PC-9 (cell line): Measurements from ENCODE around the gene GALNT2. TPM values are rescaled to one million over a fixed set of nuclear protein-coding genes. Genes with fewer than 3 reads are reported as not detected.

Source experiments
- BruUV-seq: library from RNA; stranded (reverse); fragments of 400-500 nt; replicated peaks from 2 replicates; lab custom pipeline; 2021; lab: Mats Ljungman, UMichigan
- CTCF ChIA-PET: fragments of 300-600 bp; sonication (Branson Sonifier 250); formaldehyde crosslinking; loops from one replicate; lab custom pipeline; 2022; ENCODE audit warnings: antibody characterized with exemption; lab: Charles Lee
- POLR2A ChIA-PET: fragments of 300-600 bp; sonication (Branson Sonifier 250); formaldehyde crosslinking; loops from one replicate; lab custom pipeline; 2022; ENCODE audit warnings: antibody characterized with exemption; ENCODE audit not compliant: unreplicated experiment; lab: Charles Lee
- DNase-seq, 2 experiments: peaks; one replicate each; pipeline versions ENCODE4 v3.0.0 to v3.0.0-alpha.2; 2015 to 2022; ENCODE audit warnings: mixed read lengths in 1 of 2
- H2AFZ ChIP-seq: fragments of 200-600 bp; sonication (generic); 2 replicates; pipeline ENCODE4 v1.8.1; 2017; ENCODE audit warnings: antibody characterized with exemption
- H3F3A ChIP-seq: fragments of 200-600 bp; sonication (generic); 2 replicates; pipeline ENCODE4 v1.8.1; 2017; ENCODE audit warnings: antibody characterized with exemption, mild to moderate bottlenecking, low read depth; ENCODE audit not compliant: insufficient read depth
- H3K27ac ChIP-seq: fragments of 200-600 bp; sonication (generic); 2 replicates; pipeline ENCODE4 v1.6.1; 2016; ENCODE audit warnings: mixed run types
- H3K27me3 ChIP-seq: fragments of 200-600 bp; sonication (generic); 2 replicates; pipeline ENCODE4 v1.6.1; 2016; ENCODE audit warnings: low read depth, mixed run types; ENCODE audit not compliant: insufficient read depth
- H3K36me3 ChIP-seq: fragments of 200-600 bp; sonication (generic); 2 replicates; pipeline ENCODE4 v1.6.1; 2016; ENCODE audit warnings: low read depth, mixed run types
- H3K4me1 ChIP-seq: fragments of 200-600 bp; sonication (generic); replicated peaks from 2 replicates; pipeline ENCODE4 v1.6.1; 2016; ENCODE audit warnings: mixed run types; ENCODE audit not compliant: insufficient read depth
- H3K4me2 ChIP-seq: fragments of 200-600 bp; sonication (generic); 2 replicates; pipeline ENCODE4 v1.6.1; 2017; ENCODE audit warnings: mixed run types
- H3K4me3 ChIP-seq: fragments of 200-600 bp; sonication (generic); 2 replicates; pipeline ENCODE4 v1.6.1; 2016; ENCODE audit warnings: mixed run types
- H3K79me2 ChIP-seq: fragments of 200-600 bp; sonication (generic); 2 replicates; pipeline ENCODE4 v1.6.1; 2017; ENCODE audit warnings: low read depth, mixed run types
- H3K9me2 ChIP-seq: fragments of 200-600 bp; sonication (generic); 2 replicates; pipeline ENCODE4 v1.8.1; 2017; ENCODE audit warnings: mild to moderate bottlenecking; ENCODE audit not compliant: insufficient read depth
- H3K9me3 ChIP-seq: fragments of 200-600 bp; sonication (generic); 2 replicates; pipeline ENCODE4 v1.8.1; 2016; ENCODE audit warnings: low read depth; ENCODE audit not compliant: insufficient read depth
- H4K20me1 ChIP-seq: fragments of 200-600 bp; sonication (generic); 2 replicates; pipeline ENCODE4 v1.8.1; 2017; ENCODE audit not compliant: insufficient read depth
- EZH2 ChIP-seq: fragments of 200-600 bp; sonication (generic); IDR thresholded peaks from 2 replicates; pipeline ENCODE4 v1.8.0; 2017; ENCODE audit warnings: antibody characterized with exemption, low read depth
- intact Hi-C: fragments of 100-400 bp; cut with micrococcal nuclease; formaldehyde crosslinking; loops from one replicate; pipeline ENCODE4 v1.10.0; 2022; ENCODE audit not compliant: unreplicated experiment
- total RNA-seq: library from RNA; stranded (reverse); gene quantifications from 2 replicates; pipeline ENCODE4 v1.2.3, GENCODE V29; 2021
- TF ChIP-seq, protein P1 (sequence below): fragments of 200-600 bp; sonication (generic); conservative IDR thresholded peaks from 2 replicates; pipeline ENCODE4 v1.6.1; 2017; ENCODE audit warnings: mixed run types, antibody characterized with exemption, mild to moderate bottlenecking, moderate library complexity

The GALNT2 gene
- total RNA-seq, 1 experiment from 2014 or later: 121 TPM

DNA sequence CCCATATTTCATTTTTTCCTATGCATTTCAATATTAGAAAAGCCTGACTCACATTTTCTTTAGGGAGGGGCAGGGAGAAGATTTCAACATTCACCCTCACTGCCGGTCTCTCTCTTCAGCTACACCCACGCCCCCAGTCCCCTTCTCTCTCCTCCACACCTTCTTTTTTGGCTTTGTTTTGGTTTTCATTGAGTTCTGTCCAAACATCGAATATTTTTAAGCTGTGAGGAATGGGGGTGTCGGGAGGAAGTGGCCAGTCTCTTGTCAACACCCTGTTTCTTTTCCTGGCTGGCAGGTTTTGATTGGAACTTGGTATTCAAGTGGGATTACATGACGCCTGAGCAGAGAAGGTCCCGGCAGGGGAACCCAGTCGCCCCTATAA is 181.8 kb downstream of the GALNT2 start:
- Histone ChIP-seq H3K27me3 (no peaks in the 10 kb centered on the region), H3K79me2 (no peaks in the 10 kb centered on the region), H3K27ac (no peak overlapping the region), H3F3A (no peaks in the 10 kb centered on the region), H3K36me3 (no peaks in the 10 kb centered on the region), H3K9me3 (no peaks in the 10 kb centered on the region), H4K20me1 (no peaks in the 10 kb centered on the region), H3K4me2 (no peak overlapping the region), H3K4me1 (no peaks in the 10 kb centered on the region), H2AFZ (no peak overlapping the region), H3K9me2 (no peaks in the 10 kb centered on the region), H3K4me3 (no peak overlapping the region)
- ChIA-PET CTCF (no interaction called here), POLR2A (no interaction called here)
- intact Hi-C loops: no loop called here
- TF ChIP-seq, protein P1, sequence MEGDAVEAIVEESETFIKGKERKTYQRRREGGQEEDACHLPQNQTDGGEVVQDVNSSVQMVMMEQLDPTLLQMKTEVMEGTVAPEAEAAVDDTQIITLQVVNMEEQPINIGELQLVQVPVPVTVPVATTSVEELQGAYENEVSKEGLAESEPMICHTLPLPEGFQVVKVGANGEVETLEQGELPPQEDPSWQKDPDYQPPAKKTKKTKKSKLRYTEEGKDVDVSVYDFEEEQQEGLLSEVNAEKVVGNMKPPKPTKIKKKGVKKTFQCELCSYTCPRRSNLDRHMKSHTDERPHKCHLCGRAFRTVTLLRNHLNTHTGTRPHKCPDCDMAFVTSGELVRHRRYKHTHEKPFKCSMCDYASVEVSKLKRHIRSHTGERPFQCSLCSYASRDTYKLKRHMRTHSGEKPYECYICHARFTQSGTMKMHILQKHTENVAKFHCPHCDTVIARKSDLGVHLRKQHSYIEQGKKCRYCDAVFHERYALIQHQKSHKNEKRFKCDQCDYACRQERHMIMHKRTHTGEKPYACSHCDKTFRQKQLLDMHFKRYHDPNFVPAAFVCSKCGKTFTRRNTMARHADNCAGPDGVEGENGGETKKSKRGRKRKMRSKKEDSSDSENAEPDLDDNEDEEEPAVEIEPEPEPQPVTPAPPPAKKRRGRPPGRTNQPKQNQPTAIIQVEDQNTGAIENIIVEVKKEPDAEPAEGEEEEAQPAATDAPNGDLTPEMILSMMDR: no peak
- no peak for TF ChIP-seq EZH2
- no TSS peak for BruUV-seq
- DNase-seq: no peak

GRCh38 chr1:230249695-230250480 is 182.8 kb downstream of the GALNT2 start:
- Histone ChIP-seq H3K9me3 (no peaks in the 10 kb centered on the region), H3K4me3 (no peak overlapping the region), H3K4me2 (no peak overlapping the region), H4K20me1 (no peaks in the 10 kb centered on the region), H3K36me3 (no peaks in the 10 kb centered on the region), H3K27ac (no peak overlapping the region), H3K79me2 (no peaks in the 10 kb centered on the region), H3K27me3 (no peaks in the 10 kb centered on the region), H3K4me1 (no peaks in the 10 kb centered on the region), H3F3A (no peaks in the 10 kb centered on the region), H3K9me2 (no peaks in the 10 kb centered on the region), H2AFZ (no peak overlapping the region)
- intact Hi-C loops: no loop called here
- DNase-seq: no peak
- ChIA-PET CTCF (no interaction called here), POLR2A (no interaction called here)
- no peak for TF ChIP-seq EZH2
- TF ChIP-seq, protein P1: no peak
- BruUV-seq: no TSS peak

GRCh38 chr1:230250666-230251065 is 183.6 kb downstream of the GALNT2 start:
- Histone ChIP-seq H2AFZ (no peak overlapping the region), H4K20me1 (no peaks in the 10 kb centered on the region), H3K79me2 (no peaks in the 10 kb centered on the region), H3K4me3 (no peak overlapping the region), H3K9me2 (no peaks in the 10 kb centered on the region), H3K27me3 (no peaks in the 10 kb centered on the region), H3K27ac (no peak overlapping the region), H3K4me2 (no peak overlapping the region), H3K36me3 (no peaks in the 10 kb centered on the region), H3K4me1 (no peaks in the 10 kb centered on the region), H3K9me3 (no peaks in the 10 kb centered on the region), H3F3A (no peaks in the 10 kb centered on the region)
- DNase-seq: no peak
- POLR2A ChIA-PET: no interaction called here
- CTCF ChIA-PET: no interaction called here
- no TSS peak for BruUV-seq
- TF ChIP-seq, protein P1: no peak
- no peak for TF ChIP-seq EZH2
- intact Hi-C loops: no loop called here
